Measurements from ENCODE around the gene CGAS. TPM values are rescaled to one million over a fixed set of nuclear protein-coding genes. Genes with fewer than 3 reads are reported as not detected.

The CGAS gene
- total and polyA plus RNA-seq, 4 donors = 2.1 to 14.0 (median 7.7) TPM

- 98 to 99% methylated on average over 3 of the region's 3 CpGs for WGBS, 2 donors
- no peak for TF ChIP-seq CTCF (IDR thresholded peaks at IDR 0.05; ENCODE audit: control extremely low read depth, extremely low read depth)
- Histone ChIP-seq H3K4me3 (no peak overlapping the region), H3K4me1 (ENCODE audit: control insufficient read depth in 5 of 5, insufficient read depth in 5 of 5, low read length in 5 of 5) (no peaks in the 10 kb centered on the region), H3K27ac (ENCODE audit: low read depth in 1 of 2, low read length in 1 of 2) (no peak overlapping the region), H3K9me3 (ENCODE audit: control insufficient read depth in 4 of 4, insufficient read depth in 3 of 4, low read length in 3 of 4) (no peaks in the 10 kb centered on the region), H3K36me3 (ENCODE audit: control insufficient read depth in 4 of 4, insufficient read depth in 4 of 4, low read length in 4 of 4) (peaks cover 1 to 11% (median 5%) of the 10 kb centered on the region in 4 donors), H3K9ac (ENCODE audit: insufficient read depth in 1 of 2, low read length in 2 of 2) (no peak overlapping the region), H3K27me3 (ENCODE audit: control insufficient read depth in 3 of 3, insufficient read depth in 3 of 3, low read length in 2 of 3) (no peaks in the 10 kb centered on the region)
- ATAC-seq (ENCODE audit: insufficient read depth, low FRiP score) (no peak), DNase-seq (no peak)
Observed at GRCh38 chr6:73443555-73443954, 8.5 kb downstream of the CGAS start.

DNA sequence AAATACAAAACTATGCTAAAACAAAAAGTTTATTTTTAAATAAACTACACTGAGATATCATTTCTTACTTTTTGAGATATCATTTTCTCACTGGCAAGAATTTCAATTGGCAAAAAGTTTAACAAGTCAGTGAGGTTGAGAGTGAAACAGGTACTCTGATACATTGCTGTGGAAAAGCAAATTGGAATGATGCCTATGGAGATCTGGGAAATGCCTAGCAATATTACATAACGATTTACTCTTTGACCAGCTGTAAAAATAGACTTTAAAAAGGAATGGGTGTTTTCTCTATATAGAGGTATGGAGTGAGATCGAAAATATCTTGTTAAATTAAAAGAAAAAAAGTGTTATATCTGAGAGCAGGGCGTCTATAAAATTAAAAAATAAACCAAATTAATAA is 16.9 kb downstream of the CGAS start:
- 93 to 97% methylated on average over 3 of the region's 3 CpGs for WGBS, 2 donors
- H3K36me3 ChIP-seq (ENCODE audit: control insufficient read depth in 4 of 4, insufficient read depth in 4 of 4, low read length in 4 of 4) = peaks cover 0 to 10% (median 7%) of the 10 kb centered on the region in 4 donors

DNA sequence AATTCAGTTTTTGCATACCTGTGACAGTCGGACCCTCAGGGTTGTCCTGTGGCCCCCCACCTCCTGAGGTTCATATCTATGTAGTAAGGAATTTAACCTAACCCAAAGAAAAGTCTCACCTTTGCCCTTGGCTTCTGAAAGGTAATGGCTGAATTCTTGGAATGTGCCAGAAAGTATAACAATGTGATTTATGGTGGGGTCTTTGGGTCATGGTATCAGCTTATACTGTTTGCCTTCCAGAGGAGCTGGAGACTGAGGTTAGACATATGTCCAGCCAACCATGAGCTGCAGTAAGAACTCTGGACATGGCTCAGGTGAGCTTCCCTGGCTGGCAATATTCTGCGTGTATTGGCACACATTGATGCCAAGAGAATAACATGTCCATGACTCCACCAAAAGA is 30.6 kb downstream of the CGAS start:
- no peak for DNase-seq
- peak overlapping the region in 1 of 2 donors; percentile 33 for H3K27ac ChIP-seq (ENCODE audit: low read depth in 1 of 2, low read length in 1 of 2)
- H3K9ac ChIP-seq (ENCODE audit: insufficient read depth in 1 of 2, low read length in 2 of 2) = no peak overlapping the region
- 85 to 92% methylated on average over 2 of the region's 2 CpGs for WGBS, 2 donors
- H3K27me3 ChIP-seq (ENCODE audit: control insufficient read depth in 3 of 3, insufficient read depth in 3 of 3, low read length in 2 of 3) = no peaks in the 10 kb centered on the region
- H3K36me3 ChIP-seq (ENCODE audit: control insufficient read depth in 4 of 4, insufficient read depth in 4 of 4, low read length in 4 of 4) = peaks cover 0 to 9% (median 4%) of the 10 kb centered on the region in 4 donors
- H3K4me3 ChIP-seq = no peak overlapping the region
- no peaks in the 10 kb centered on the region for H3K9me3 ChIP-seq (ENCODE audit: control insufficient read depth in 4 of 4, insufficient read depth in 3 of 4, low read length in 3 of 4)
- H3K4me1 ChIP-seq (ENCODE audit: control insufficient read depth in 5 of 5, insufficient read depth in 5 of 5, low read length in 5 of 5) = no peaks in the 10 kb centered on the region
- TF ChIP-seq CTCF (IDR thresholded peaks at IDR 0.05; ENCODE audit: control extremely low read depth, extremely low read depth) = no peak
- no peak for ATAC-seq (ENCODE audit: insufficient read depth, low FRiP score)

More for the DNA sequence above, 16.9 kb downstream of the CGAS start:
- no peak overlapping the region for H3K9ac ChIP-seq (ENCODE audit: insufficient read depth in 1 of 2, low read length in 2 of 2)
- DNase-seq (no peak), ATAC-seq (ENCODE audit: insufficient read depth, low FRiP score) (no peak)
- H3K4me1 ChIP-seq (ENCODE audit: control insufficient read depth in 5 of 5, insufficient read depth in 5 of 5, low read length in 5 of 5) = no peaks in the 10 kb centered on the region
- no peaks in the 10 kb centered on the region for H3K27me3 ChIP-seq (ENCODE audit: control insufficient read depth in 3 of 3, insufficient read depth in 3 of 3, low read length in 2 of 3)
- no peak overlapping the region for H3K27ac ChIP-seq (ENCODE audit: low read depth in 1 of 2, low read length in 1 of 2)
- H3K9me3 ChIP-seq (ENCODE audit: control insufficient read depth in 4 of 4, insufficient read depth in 3 of 4, low read length in 3 of 4) = no peaks in the 10 kb centered on the region
- H3K4me3 ChIP-seq = no peak overlapping the region
- no peak for TF ChIP-seq CTCF (IDR thresholded peaks at IDR 0.05; ENCODE audit: control extremely low read depth, extremely low read depth)

GRCh38 chr6:73418081-73418741 is 33.9 kb downstream of the CGAS start:
- no peak for DNase-seq
- peaks cover 0 to 9% (median 4%) of the 10 kb centered on the region in 4 donors for H3K36me3 ChIP-seq (ENCODE audit: control insufficient read depth in 4 of 4, insufficient read depth in 4 of 4, low read length in 4 of 4)
- no peaks in the 10 kb centered on the region for H3K27me3 ChIP-seq (ENCODE audit: control insufficient read depth in 3 of 3, insufficient read depth in 3 of 3, low read length in 2 of 3)
- H3K4me3 ChIP-seq = no peak overlapping the region
- no peak overlapping the region for H3K27ac ChIP-seq (ENCODE audit: low read depth in 1 of 2, low read length in 1 of 2)
- 88 to 96% methylated on average over 11 of the region's 11 CpGs for WGBS, 2 donors
- ATAC-seq (ENCODE audit: insufficient read depth, low FRiP score) = no peak
- TF ChIP-seq CTCF (IDR thresholded peaks at IDR 0.05; ENCODE audit: control extremely low read depth, extremely low read depth) = no peak
- no peak overlapping the region for H3K9ac ChIP-seq (ENCODE audit: insufficient read depth in 1 of 2, low read length in 2 of 2)
- no peaks in the 10 kb centered on the region for H3K4me1 ChIP-seq (ENCODE audit: control insufficient read depth in 5 of 5, insufficient read depth in 5 of 5, low read length in 5 of 5)
- H3K9me3 ChIP-seq (ENCODE audit: control insufficient read depth in 4 of 4, insufficient read depth in 3 of 4, low read length in 3 of 4) = no peaks in the 10 kb centered on the region

Measured in lung (tissue), 12 donors.